Heart left ventricle (tissue), 13 donors: ENCODE measurements around the gene SPRY2.

Experiments
- CTCF ChIP-seq, 12 donors: fragments of 200-600 bp; sonication (generic) in 4 of 12; IDR thresholded peaks; one replicate each; pipeline versions ENCODE4 v1.5.0 to v1.8.0; 2018 to 2022; ENCODE audit warnings: antibody characterized with exemption in 12 of 12, mild to moderate bottlenecking in 5 of 12
- POLR2A ChIP-seq, 2 donors: fragments of 450-650 bp; IDR thresholded peaks; one replicate each; pipeline ENCODE4 v1.6.1; 2017; ENCODE audit warnings: antibody characterized with exemption in 2 of 2, mild to moderate bottlenecking in 2 of 2, moderate library complexity in 2 of 2
- donor health status: ischemic (EF 13 %, LVEDD 7.1; RV severe dilation, severe dysfunction).
- donor health status: DM: no; HTN: yes; CAD: no.
- donor health status: DM: no; HTN: no; CAD: no.
- donor health status: ischemic (EF 25% LVEDD 6.9; RV normal size, moderate dysfunction).
- donor health status: ischemic (EF 25% LVEDD 5.7; RV mildly dilated, moderate dysfunction).
- donor health status: ischemic (EF 35%, LVEDD 5.7; RV mildly dilated, moderate dysfunction).
- donor health status: nonischemic (EF 11% LVEDD 7.7; RV severe dilation, severe dysfunction).
- donor health status: DM: yes; HTN: yes; CAD: no.
- donor health status: PGD.
- donor health status: ischemic (EF 29% LVEDD 5.4; RV normal size, mild dysfunction).
- donor health status: nonischemic (EF 23%, LVEDD 6.1; RV moderate dilation, normal function).

GRCh38 chr13:80341756-80342370, 937 bp upstream of the SPRY2 start:
- no peak for TF ChIP-seq CTCF (IDR thresholded peaks at IDR 0.05)
- TF ChIP-seq POLR2A (IDR thresholded peaks at IDR 0.05), result no peak
